T-helper 22 cell (primary cell): ENCODE measurements around the gene P2RX4.
"Not testable (repeated sequence)": the region's sequence is repeated elsewhere in the genome, so short reads cannot be mapped to it uniquely, and the experiment has no call there.

ENCODE experiments used
- DNase-seq: peaks from one replicate; pipeline ENCODE4 v3.0.0-alpha.2; 2020; ENCODE audit warnings: low read depth

P2RX4 gene

GRCh38 chr12:121245951-121246350 is 36.0 kb downstream of the P2RX4 start:
- no peak for DNase-seq

- DNase-seq: no peak
Measured at GRCh38 chr12:121246893-121247557, 37.1 kb downstream of the P2RX4 start.

- DNase-seq: no peak
Measured at GRCh38 chr12:121248622-121249021, 38.7 kb downstream of the P2RX4 start.

- no peak for DNase-seq
Measured at GRCh38 chr12:121250359-121250758, 40.4 kb downstream of the P2RX4 start.

- no peak for DNase-seq
Measured at GRCh38 chr12:121251838-121252237, 41.9 kb downstream of the P2RX4 start.

GRCh38 chr12:121252712-121253345 is 42.9 kb downstream of the P2RX4 start:
- DNase-seq: no peak

- DNase-seq: no peak
Measured at GRCh38 chr12:121253638-121254335, 43.9 kb downstream of the P2RX4 start.

GRCh38 chr12:121255433-121255832 is 45.5 kb downstream of the P2RX4 start:
- DNase-seq: no peak

- not testable (repeated sequence) for DNase-seq
Measured at GRCh38 chr12:121257704-121258449, 47.9 kb downstream of the P2RX4 start.

- DNase-seq: no peak
Measured at GRCh38 chr12:121259074-121259473, 49.1 kb downstream of the P2RX4 start.

GRCh38 chr12:121260091-121260490 is 50.2 kb downstream of the P2RX4 start:
- DNase-seq: no peak

- no peak for DNase-seq
Measured at GRCh38 chr12:121261398-121261797, 51.5 kb downstream of the P2RX4 start.

GRCh38 chr12:121263206-121263935 is 53.4 kb downstream of the P2RX4 start:
- DNase-seq: no peak

- no peak for DNase-seq
Measured at GRCh38 chr12:121264135-121264534, 54.2 kb downstream of the P2RX4 start.

- DNase-seq: no peak
Measured at GRCh38 chr12:121264951-121265515, 55.1 kb downstream of the P2RX4 start.

- DNase-seq: no peak
Measured at GRCh38 chr12:121267822-121268221, 57.9 kb downstream of the P2RX4 start.

GRCh38 chr12:121273364-121273896 is 63.5 kb downstream of the P2RX4 start:
- DNase-seq: no peak

GRCh38 chr12:121274036-121274763 is 64.3 kb downstream of the P2RX4 start:
- no peak for DNase-seq

- DNase-seq: no peak
Measured at GRCh38 chr12:121277374-121277759, 67.4 kb downstream of the P2RX4 start.
